Stimulated activated CD4-positive, alpha-beta T cell treated with anti-CD3 and anti-CD28 coated beads, Interleukin-4, amount 100 ng/mL, for 24 hours (primary cell): ENCODE data around the gene ASB18.

Source experiments
- DNase-seq: peaks from one replicate; pipeline ENCODE4 v3.0.0-alpha.2; 2020

The ASB18 gene

GRCh38 chr2:236205867-236206645, 58.1 kb downstream of the ASB18 start:
- DNase-seq, result no peak

GRCh38 chr2:236204953-236205352, 59.3 kb downstream of the ASB18 start:
- DNase-seq, result no peak

DNA sequence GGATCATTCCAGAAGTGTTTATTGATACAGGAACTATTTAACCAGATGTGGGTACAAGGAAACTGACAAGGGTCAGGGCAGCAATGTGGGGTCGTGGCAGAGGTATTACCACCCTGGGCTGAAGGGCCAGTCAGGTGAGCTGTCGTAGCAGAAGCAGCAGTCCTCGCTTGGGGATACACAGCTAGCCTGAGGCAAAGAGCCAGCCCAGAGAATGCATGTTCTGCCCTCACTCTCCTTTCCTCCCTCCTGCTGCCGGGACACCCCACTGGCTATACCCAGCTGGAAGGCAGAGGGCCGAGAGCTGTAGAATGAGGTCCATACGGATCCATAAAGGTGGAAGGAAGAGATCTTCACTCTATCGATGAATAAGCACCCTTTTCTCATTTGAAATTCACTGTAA, 63.8 kb downstream of the ASB18 start:
- no peak for DNase-seq

DNA sequence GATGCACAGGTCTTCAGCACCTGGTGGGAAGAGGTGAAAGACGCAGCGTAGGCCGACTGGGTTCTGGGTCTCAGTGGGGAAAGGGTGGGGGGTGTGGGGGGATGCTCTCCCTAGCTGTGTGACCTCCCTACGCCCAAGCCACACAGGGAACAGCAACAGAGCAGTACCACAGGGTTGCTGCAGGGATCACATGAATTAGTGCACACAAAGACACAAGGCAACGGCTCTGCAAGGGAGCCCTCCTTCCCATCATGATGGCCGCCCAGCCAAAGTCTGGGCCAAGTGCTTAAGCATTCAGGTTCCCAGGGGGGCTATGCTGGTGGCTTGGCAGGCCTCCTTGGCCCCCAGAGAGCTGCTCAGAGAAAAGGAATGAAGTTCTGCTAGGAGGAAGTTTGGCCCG, 67.8 kb downstream of the ASB18 start:
- DNase-seq, result no peak

GRCh38 chr2:236195726-236196125, 68.5 kb downstream of the ASB18 start:
- DNase-seq, result no peak

- no peak for DNase-seq
Measured at GRCh38 chr2:236194786-236195185, 69.4 kb downstream of the ASB18 start.

DNA sequence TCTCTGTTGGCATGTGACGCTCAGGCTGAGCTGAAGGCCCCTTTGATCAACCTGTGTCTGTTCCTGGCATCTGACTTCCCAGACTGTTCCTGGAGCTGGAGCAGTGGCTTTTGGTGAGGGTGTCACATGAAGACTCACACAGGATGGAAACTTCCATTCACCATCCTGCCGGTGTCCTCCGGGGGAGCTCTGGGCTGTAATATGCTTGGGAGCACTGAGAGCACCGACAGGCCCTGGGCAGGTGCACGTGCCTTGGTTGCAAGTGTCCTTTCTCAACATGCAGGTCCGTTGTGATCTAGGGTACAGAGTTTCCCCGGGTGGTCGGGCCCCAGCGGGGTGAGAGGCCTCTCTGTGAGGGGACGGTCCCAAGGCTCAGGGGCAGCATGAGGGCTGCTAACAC, 71.2 kb downstream of the ASB18 start:
- no peak for DNase-seq

GRCh38 chr2:236190674-236191073, 73.5 kb downstream of the ASB18 start:
- DNase-seq, result no peak

DNA sequence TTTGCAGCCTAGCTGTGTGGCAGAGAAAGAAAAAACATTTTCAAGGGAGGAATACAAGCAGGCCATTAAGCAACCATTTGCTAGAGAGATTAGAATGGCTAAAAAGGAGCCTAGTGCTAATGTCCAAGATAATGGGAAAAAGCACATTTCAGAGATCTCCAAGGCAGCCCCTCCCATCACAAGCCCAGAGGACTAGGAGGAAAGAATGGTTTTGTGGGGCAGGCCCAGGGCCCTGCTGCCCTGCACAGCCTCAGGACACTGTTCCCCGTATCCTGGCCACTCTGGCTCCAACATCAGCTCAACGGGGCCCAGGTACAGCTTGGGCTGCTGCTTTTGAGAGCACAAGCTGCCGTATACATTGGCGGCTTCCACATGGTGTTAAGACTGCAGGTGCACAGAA, 79.5 kb downstream of the ASB18 start:
- DNase-seq, result no peak

DNA sequence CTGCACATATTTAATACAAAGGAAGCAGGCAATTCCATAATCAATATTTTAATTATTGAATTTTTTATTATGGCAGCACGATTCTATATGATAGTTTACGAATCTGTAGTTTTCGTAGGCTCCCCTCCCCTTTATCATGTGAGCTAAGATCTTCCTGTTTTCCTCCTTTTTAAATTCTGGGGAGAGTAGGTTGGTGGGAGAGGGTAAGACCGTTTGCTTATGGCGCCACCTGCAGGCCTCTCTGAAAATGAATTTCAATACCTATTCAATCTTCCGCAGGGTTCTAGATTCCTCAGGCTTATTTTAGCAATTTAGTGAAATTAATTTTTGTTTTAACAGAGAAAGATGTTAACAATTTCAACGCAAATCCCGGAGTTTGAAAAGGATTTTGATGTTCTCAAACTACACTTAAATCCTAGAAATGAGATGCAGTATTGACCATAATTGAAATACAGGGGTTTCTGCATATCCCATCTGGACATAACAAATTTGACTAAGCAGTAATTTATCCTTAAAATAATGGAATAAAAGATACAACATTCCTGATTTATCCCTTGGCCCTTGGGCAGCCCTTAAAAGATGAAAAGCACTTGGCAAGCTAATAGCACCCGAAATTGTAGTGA, 83.3 kb downstream of the ASB18 start:
- peak; percentile 16 for DNase-seq

DNA sequence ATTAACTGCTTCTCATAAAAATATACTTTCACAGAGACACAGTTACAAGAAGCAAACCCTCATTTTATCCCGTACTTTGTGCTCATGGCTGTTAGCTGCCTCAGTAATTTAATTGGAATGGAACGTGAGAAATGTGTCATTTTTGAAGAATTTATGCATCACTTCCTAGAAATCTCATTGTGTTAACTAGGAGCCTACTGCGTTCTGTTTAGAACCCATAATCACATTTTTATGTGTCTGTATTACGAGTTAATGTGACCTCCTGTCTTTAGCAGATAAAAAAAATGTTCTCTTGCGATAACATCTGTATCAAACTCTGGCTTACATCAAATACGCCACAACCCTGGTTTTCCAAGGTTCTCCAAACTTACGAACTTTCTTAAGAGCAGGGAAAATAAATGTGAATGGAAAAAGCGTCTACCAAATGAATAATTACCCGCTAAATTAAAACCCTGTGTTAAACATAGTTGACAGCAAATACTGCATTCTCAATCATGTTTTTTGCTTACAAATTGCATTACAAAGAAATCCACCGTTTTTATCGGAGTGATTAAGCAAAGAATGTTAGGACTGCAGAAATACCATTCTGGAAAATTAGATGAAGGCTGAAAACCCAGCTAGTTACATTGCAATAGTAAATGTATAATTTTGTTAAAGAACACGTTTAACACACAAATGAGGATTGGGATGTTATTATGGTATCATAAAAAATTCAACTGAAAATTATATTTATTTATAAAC, 84.0 kb downstream of the ASB18 start:
- DNase-seq, result no peak

DNA sequence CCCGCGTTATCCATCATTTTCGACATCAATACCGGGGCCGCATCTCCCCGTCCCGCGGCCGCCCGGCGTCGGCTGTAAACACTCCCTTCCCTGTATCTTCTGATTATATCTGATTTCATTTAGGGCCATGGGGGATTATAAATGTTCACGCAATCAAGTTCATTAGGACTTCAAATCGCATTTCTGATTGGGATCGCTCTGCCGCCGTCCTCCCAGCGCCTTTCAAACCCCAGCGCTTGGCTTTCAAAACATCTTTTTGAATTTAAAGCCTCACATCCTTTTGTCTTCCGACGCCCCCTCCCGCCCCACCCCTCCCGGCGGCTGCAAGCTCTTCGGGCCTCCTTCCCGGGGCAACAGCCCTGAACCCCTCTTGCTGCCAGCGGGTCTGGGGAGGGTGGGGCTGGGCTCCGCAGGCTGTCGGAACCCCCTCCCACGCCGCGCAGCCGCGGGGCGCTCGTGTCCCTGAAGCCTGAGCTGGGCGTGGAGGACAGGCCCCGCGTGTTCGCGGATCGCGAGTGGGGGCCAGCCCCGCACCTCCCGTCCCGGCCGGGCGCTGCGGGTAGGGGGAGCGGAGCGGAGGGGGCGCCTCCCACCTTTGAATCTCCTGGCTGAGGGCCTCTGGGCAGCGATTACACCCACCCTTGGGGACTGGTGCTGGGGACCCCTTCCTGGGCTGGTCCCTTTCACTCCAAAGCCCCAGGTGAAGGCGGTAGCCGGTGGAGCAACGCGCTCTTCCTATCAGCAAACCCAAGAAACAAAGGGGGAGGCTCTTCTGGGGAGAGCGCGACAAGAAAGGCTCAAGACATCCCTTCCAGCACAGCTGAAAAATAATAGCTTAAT, 84.8 kb downstream of the ASB18 start:
- no peak for DNase-seq

GRCh38 chr2:236178890-236179235, 85.3 kb downstream of the ASB18 start:
- DNase-seq, result no peak

- peak; percentile 20 for DNase-seq
Measured at GRCh38 chr2:236177967-236178889, 86.0 kb downstream of the ASB18 start.

DNA sequence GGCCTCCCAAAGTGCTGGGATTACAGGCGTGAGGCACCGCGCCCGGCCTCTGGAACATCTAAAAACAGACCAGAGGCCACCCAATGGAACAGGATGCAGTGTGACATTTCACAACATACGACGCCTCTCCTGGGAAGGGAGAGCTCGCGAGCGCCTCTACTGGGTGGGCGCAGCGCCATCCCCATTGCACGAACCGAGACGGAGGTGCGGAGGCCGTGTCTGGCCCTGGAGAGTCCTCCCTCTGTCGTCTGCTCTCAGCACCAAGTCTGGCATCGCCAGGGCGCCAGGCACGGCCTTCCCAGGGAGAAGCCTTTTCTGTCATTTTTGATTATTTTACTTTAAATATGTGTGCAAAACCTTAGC, 86.6 kb downstream of the ASB18 start:
- peak; percentile 27 for DNase-seq

DNA sequence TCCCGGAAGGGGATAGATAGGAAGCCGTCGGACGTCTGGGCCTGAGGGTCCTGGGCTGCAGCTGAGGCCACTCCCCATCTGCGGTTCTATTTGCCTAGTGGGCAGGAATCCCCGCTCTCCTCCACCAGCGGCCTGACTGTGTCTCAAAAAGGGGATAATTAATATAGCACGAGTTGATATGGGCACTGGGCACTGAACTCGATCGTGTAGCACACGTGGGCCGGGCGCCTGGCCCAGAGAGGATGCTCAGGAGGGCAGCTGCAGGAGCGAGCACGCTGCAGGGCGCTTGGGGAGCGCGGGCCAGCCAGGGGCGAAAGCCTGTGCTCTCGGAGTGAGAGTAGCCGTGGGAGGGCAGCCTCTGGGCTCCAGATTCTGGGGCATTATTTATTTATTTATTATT, 87.3 kb downstream of the ASB18 start:
- DNase-seq, result no peak

- DNase-seq, result no peak
Measured at GRCh38 chr2:236176417-236176816, 87.8 kb downstream of the ASB18 start.

DNA sequence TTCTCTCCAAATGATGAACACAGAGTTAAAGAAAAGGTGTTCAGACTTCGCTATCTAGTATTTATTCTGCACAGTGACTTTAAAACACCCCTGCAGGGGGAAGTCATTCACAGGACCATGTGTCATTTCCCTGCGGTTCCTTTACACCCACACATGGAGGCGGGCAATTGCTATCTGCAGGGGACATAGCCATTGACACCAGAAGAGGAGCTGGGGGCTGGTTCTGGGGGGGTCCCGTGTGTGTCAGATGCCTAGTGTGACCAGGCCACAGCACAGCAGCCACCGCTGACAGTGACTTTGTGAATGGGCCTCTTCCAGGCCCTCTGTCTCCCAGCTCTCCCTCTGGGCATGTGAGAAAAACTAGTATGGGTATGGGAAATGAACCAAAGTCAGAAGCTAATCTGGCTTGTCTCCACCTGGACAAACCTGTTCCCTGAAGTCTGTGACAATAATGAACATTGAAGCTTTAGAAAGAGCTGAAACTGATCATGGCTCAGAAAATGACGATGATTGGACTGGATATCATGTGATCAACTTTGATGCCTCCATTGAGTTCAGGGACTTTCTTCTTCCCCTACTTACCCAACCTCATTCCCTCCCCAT, 88.6 kb downstream of the ASB18 start:
- DNase-seq, result no peak

DNA sequence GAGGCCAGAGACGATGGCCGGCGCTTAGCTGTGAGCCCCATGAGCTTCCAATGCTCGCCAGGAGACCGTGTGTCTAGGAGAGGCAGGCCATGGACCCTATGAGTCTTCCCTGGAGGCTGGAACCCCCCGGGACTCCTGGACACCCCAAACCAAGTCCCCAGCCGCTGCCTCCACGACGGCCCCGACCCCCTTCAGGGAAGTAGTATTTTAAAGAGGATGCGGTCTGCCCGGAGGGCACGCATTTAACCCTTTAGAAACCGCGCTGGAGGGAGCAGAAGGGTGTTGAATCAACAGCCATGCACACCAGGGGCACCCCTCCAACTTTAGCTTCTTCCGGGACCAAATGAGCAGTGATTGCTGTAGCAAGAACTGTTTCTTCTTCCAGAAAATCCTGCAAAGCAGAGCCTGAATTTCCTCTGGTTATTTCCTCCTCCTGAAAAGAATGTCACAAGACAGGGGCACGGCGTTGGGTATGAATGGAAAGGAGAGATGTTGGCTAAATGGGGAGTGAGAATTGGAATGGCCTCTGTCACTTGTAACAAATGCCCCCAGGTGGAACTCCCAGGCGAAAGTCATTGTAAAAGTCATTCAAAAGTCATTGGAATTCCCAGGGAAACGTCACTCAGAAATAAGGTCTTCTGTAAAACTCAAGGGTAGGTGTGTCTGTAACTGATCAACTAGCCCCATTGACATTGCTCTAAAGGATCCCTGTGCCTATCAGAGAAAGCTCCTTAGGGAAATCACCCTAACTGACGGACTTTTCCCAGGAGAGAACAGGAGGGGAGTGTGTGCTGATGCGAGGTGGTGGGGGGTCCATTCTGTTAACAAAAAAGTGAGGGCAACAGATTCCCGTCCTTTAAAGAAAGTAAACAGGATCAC, 90.2 kb downstream of the ASB18 start:
- DNase-seq, result no peak

DNA sequence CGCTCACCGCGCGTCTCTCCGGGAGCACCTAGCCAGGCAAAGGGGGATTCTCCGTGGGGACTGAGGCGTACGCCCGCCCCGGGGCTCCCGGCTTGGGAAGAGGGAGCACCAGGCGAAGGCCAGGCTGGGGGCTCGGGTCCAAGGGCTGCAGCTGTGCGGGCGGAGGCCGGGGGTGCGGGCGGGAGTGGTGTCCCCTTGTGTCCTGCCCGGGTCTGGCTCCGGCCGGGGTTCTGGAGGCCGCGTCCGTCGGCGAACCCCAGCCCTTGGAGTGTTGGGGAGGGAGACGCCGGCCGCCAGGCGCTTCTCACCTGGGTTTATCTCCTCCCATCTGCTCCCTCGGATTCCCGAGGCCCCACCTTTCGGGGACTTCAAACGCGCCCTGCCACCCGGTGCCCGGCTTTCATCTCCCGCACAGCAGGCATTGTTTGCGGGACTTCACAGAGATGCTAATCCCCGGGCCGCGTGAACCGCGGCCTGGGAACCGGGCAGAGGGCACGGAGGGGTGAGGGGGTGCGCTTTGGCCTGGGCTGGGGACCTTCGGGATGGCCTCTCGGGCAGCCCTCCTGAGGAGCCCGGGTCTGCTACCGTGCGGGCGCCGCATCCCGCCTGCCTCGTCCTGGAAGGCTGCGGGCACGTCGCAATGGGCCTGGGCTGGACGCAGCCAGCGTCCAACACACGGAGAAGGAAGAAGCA, 91.0 kb downstream of the ASB18 start:
- DNase-seq, result no peak
